SU-DHL-6 (cell line): ENCODE results near the gene SLC25A47.

ENCODE experiments used
- H2AFZ ChIP-seq: fragments of 200-600 bp; sonication (generic); 2 replicates; pipeline ENCODE4 v1.6.1; 2014; ENCODE audit warnings: low read depth, mild to moderate bottlenecking, moderate library complexity, mixed read lengths, antibody characterized with exemption, low read length; ENCODE audit not compliant: severe bottlenecking
- H3F3A ChIP-seq: fragments of 200-600 bp; shearing (Covaris generic); 2 replicates; pipeline ENCODE4 v1.6.0; 2016; ENCODE audit warnings: antibody characterized with exemption, mild to moderate bottlenecking; ENCODE audit not compliant: insufficient read depth
- H3K27ac ChIP-seq: fragments of 200-600 bp; sonication (generic); 2 replicates; pipeline ENCODE4 v1.5.1; 2016; ENCODE audit warnings: low read depth, mild to moderate bottlenecking, low read length, moderate library complexity, mixed read lengths
- H3K27me3 ChIP-seq: fragments of 200-600 bp; sonication (generic), shearing (Covaris generic); 2 replicates; pipeline ENCODE4 v1.6.0; 2014; ENCODE audit warnings: mild to moderate bottlenecking, low read length
- H3K36me3 ChIP-seq: fragments of 200-600 bp; sonication (generic); 2 replicates; pipeline ENCODE4 v1.6.1; 2014; ENCODE audit warnings: mild to moderate bottlenecking, low read length, mixed read lengths
- H3K4me2 ChIP-seq: fragments of 300-600, 200-600 bp; shearing (Covaris generic), sonication (generic); 2 replicates; pipeline ENCODE4 v1.6.0; 2014; ENCODE audit warnings: low read length, low read depth, mild to moderate bottlenecking; ENCODE audit not compliant: poor library complexity, severe bottlenecking
- H3K4me3 ChIP-seq: fragments of 200-600 bp; sonication (generic); 2 replicates; pipeline ENCODE4 v1.5.1; 2014; ENCODE audit warnings: antibody characterized with exemption, low read length, mild to moderate bottlenecking, mixed read lengths; ENCODE audit not compliant: insufficient read depth, poor library complexity, severe bottlenecking
- H3K79me2 ChIP-seq: fragments of 200-600 bp; sonication (generic); 2 replicates; pipeline ENCODE4 v1.6.1; 2014; ENCODE audit warnings: mild to moderate bottlenecking, low read length, moderate library complexity; ENCODE audit not compliant: insufficient read depth
- H3K9ac ChIP-seq: fragments of 200-600 bp; sonication (generic); 2 replicates; pipeline ENCODE4 v1.7.0; 2014; ENCODE audit warnings: mild to moderate bottlenecking, low read length
- H3K9me2 ChIP-seq: fragments of 200-600 bp; sonication (generic); replicated peaks from 2 replicates; pipeline ENCODE4 v1.6.1; 2014; ENCODE audit warnings: low read length; ENCODE audit not compliant: insufficient read depth
- H3K9me3 ChIP-seq: fragments of 200-600 bp; sonication (generic); 2 replicates; pipeline ENCODE4 v1.6.1; 2014; ENCODE audit warnings: low read length, mixed read lengths; ENCODE audit not compliant: insufficient read depth
- H4K20me1 ChIP-seq: fragments of 200-600 bp; sonication (generic); 2 replicates; pipeline ENCODE4 v1.6.1; 2014; ENCODE audit warnings: low read depth, mild to moderate bottlenecking, antibody characterized with exemption, low read length, moderate library complexity, mixed read lengths
- EZH2phosphoT487 ChIP-seq: fragments of 200-600 bp; sonication (generic), shearing (Covaris generic); conservative IDR thresholded peaks from 2 replicates; pipeline ENCODE4 v1.6.1; 2018; ENCODE audit warnings: mild to moderate bottlenecking, antibody characterized with exemption, low read length, moderate library complexity, mixed read lengths
- TF ChIP-seq, protein P1 (sequence below): fragments of 200-600 bp; sonication (generic); IDR thresholded peaks from one replicate; pipeline ENCODE4 v1.5.1; 2017; ENCODE audit warnings: antibody characterized with exemption, mild to moderate bottlenecking, low read length, moderate library complexity; ENCODE audit not compliant: insufficient read depth, poor library complexity, severe bottlenecking

The SLC25A47 gene

DNA sequence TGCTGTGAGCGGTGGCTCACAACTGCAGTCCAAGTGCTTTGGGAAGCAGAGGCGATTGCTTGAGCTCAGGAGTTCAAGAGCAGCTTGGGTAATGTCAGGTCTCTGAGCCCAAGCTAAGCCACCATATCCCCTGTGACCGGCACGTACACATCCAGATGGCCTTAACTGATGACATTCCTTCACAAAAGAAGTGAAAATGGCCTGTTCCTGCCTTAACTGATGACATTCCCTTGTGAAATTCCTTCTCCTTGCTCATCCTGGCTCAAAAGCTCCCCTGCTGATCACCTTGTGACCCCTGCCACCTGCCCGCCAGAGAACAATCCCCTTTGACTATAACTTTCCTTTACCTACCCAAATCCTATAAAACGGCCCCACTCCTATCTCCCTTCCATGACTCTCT lies 48.6 kb downstream of the SLC25A47 start:
- Histone ChIP-seq H3K4me3 (no peak overlapping the region), H4K20me1 (no peaks in the 10 kb centered on the region), H3K27me3 (no peaks in the 10 kb centered on the region), H3K79me2 (no peaks in the 10 kb centered on the region), H3K9ac (no peak overlapping the region), H3K9me3 (no peaks in the 10 kb centered on the region), H3K36me3 (no peaks in the 10 kb centered on the region), H3K4me2 (no peak overlapping the region), H3K9me2 (no peaks in the 10 kb centered on the region), H2AFZ (no peak overlapping the region), H3F3A (peaks cover 3% of the 10 kb centered on the region), H3K27ac (no peak overlapping the region)
- TF ChIP-seq EZH2phosphoT487, result no peak
- TF ChIP-seq, protein P1, sequence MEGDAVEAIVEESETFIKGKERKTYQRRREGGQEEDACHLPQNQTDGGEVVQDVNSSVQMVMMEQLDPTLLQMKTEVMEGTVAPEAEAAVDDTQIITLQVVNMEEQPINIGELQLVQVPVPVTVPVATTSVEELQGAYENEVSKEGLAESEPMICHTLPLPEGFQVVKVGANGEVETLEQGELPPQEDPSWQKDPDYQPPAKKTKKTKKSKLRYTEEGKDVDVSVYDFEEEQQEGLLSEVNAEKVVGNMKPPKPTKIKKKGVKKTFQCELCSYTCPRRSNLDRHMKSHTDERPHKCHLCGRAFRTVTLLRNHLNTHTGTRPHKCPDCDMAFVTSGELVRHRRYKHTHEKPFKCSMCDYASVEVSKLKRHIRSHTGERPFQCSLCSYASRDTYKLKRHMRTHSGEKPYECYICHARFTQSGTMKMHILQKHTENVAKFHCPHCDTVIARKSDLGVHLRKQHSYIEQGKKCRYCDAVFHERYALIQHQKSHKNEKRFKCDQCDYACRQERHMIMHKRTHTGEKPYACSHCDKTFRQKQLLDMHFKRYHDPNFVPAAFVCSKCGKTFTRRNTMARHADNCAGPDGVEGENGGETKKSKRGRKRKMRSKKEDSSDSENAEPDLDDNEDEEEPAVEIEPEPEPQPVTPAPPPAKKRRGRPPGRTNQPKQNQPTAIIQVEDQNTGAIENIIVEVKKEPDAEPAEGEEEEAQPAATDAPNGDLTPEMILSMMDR, result no peak

DNA sequence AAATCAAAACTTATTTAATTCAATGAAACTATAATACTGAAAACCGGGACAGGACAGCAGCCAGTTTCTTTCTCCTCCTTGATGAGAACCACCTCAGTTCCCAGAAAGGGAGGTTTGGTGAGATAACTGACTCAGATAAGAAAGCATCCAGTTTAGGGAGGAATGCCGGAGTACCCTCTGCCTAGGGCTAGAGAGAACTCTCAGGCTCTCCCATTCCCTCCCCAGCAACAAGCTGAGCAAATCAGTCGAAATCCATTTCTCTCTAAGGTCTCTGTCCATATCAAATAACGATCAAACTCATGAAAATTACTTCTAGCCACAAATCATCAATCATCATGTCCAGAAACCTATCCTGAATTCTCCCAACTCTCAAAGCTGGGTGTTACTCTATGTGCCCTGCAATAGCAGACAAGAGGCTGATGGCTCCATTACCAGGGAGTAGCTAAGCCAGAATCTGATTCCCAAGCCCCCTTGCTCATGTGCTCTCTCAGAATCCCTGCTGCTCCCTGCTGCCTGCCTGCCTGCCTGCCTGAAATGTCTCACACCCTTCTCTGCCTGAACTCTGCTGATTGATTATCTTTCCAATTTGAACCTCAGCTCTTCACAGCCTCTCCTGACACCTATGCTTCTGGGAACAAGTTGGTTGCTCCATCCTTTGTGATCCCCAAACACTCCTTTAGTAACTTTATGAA lies 49.4 kb downstream of the SLC25A47 start:
- Histone ChIP-seq H3K36me3 (no peaks in the 10 kb centered on the region), H3K4me3 (no peak overlapping the region), H3K4me2 (no peak overlapping the region), H4K20me1 (no peaks in the 10 kb centered on the region), H3K9me3 (no peaks in the 10 kb centered on the region), H3F3A (peaks cover 7% of the 10 kb centered on the region), H3K27me3 (no peaks in the 10 kb centered on the region), H3K27ac (no peak overlapping the region), H3K9ac (no peak overlapping the region), H3K79me2 (0 out of 2 replicates have a peak, but pooled peaks cover 4% of the 10 kb centered on the region), H2AFZ (no peak overlapping the region), H3K9me2 (no peaks in the 10 kb centered on the region)
- TF ChIP-seq EZH2phosphoT487, result no peak
- TF ChIP-seq, protein P1, result no peak

DNA sequence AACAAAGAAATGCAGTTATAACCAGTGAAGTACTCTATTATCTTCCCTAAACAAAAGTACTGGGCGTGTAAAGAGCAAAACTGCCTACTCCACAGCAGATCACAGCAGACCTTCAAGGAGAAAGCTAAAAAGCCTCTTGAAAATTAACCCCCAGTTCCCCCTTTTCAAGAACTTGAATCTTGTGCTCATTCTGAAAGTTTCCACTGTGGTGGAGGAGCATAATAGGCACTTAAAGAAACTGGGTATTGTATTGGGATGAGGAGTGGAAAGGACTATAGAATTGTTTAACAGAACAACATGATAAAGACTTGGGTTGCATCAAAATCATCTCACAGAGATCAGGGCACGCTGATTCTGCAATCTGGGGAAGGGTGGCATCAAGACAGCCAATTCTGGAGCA lies 51.1 kb downstream of the SLC25A47 start:
- H3K36me3 ChIP-seq, result no peaks in the 10 kb centered on the region
- no peak overlapping the region for H3K27ac ChIP-seq
- 0 out of 2 replicates have a peak, but pooled peaks cover 4% of the 10 kb centered on the region for H3K79me2 ChIP-seq
- no peaks in the 10 kb centered on the region for H4K20me1 ChIP-seq
- H3K9me3 ChIP-seq, result no peaks in the 10 kb centered on the region
- H3K27me3 ChIP-seq, result no peaks in the 10 kb centered on the region
- no peak overlapping the region for H3K4me3 ChIP-seq
- H3F3A ChIP-seq, result peaks cover 7% of the 10 kb centered on the region
- no peak overlapping the region for H3K9ac ChIP-seq
- H2AFZ ChIP-seq, result no peak overlapping the region
- H3K9me2 ChIP-seq, result no peaks in the 10 kb centered on the region
- TF ChIP-seq, protein P1, result no peak
- no peak for TF ChIP-seq EZH2phosphoT487
- peak overlapping the region; percentile 72 for H3K4me2 ChIP-seq
